Osteoblast (primary cell): ENCODE results near the gene P2RY11. TPM values are rescaled to one million over a fixed set of nuclear protein-coding genes. Genes with fewer than 3 reads are reported as not detected.

ENCODE experiments used
- DNase-seq: peaks from one replicate; pipeline ENCODE4 v3.0.0; 2011; ENCODE audit warnings: low spot score, mixed read lengths; ENCODE audit not compliant: insufficient read length; ENCODE audit errors: missing footprints
- H2AFZ ChIP-seq: 2 replicates; pipeline ENCODE4 v1.6.0; 2011; ENCODE audit warnings: mild to moderate bottlenecking, low read length
- H3K27ac ChIP-seq: 2 replicates; pipeline ENCODE4 v1.5.1; 2011; ENCODE audit warnings: mild to moderate bottlenecking, low read depth, low read length, moderate library complexity
- H3K27me3 ChIP-seq: 2 replicates; pipeline ENCODE4 v1.6.0; 2012; ENCODE audit warnings: mild to moderate bottlenecking, control low read depth, inconsistent platforms, low read length, moderate library complexity; ENCODE audit not compliant: insufficient read depth
- H3K36me3 ChIP-seq: 2 replicates; pipeline ENCODE4 v1.5.1; 2011; ENCODE audit warnings: mild to moderate bottlenecking, low read length, control low read depth, moderate library complexity; ENCODE audit not compliant: insufficient read depth
- H3K4me1 ChIP-seq: 2 replicates; pipeline ENCODE4 v1.5.1; 2011; ENCODE audit warnings: mild to moderate bottlenecking, low read length, control low read depth, moderate library complexity; ENCODE audit not compliant: insufficient read depth
- H3K4me2 ChIP-seq: 2 replicates; pipeline ENCODE4 v1.6.0; 2011; ENCODE audit warnings: mild to moderate bottlenecking, low read length; ENCODE audit not compliant: insufficient read depth
- H3K4me3 ChIP-seq: fragments of 200-600 bp; sonication (generic); 3 replicates; pipeline ENCODE4 v1.5.1; 2012; ENCODE audit warnings: mild to moderate bottlenecking, low read length, inconsistent platforms; ENCODE audit not compliant: insufficient read depth
- H3K79me2 ChIP-seq: 2 replicates; pipeline ENCODE4 v1.6.0; 2012; ENCODE audit warnings: mild to moderate bottlenecking, low read length, control low read depth, inconsistent platforms; ENCODE audit not compliant: insufficient read depth
- H3K9me3 ChIP-seq: 2 replicates; pipeline ENCODE4 v1.5.1; 2011; ENCODE audit warnings: low read depth, low read length, control low read depth
- H4K20me1 ChIP-seq: 2 replicates; pipeline ENCODE4 v1.6.0; 2012; ENCODE audit warnings: mild to moderate bottlenecking, low read length, control low read depth; ENCODE audit not compliant: insufficient read depth
- small RNA-seq: library from RNA; depleted of rRNA; stranded (forward); fragments of <200 nt; gene quantifications from one replicate; pipeline ENCODE3, GENCODE V24; 2012
- total RNA-seq: library from RNA; depleted of rRNA; stranded (reverse); fragments of >200 nt; gene quantifications from 2 replicates; pipeline ENCODE4 v1.2.3, GENCODE V29; 2012
- TF ChIP-seq, protein P1 (sequence below): IDR thresholded peaks from 2 replicates; pipeline ENCODE4 v1.5.1; 2011; ENCODE audit warnings: mild to moderate bottlenecking, low read depth, low read length, moderate library complexity; ENCODE audit errors: extremely low read depth

Gene P2RY11
- total RNA-seq, 1 donor: 2.2 TPM

GRCh38 chr19:10163536-10163935 lies 52.0 kb downstream of the P2RY11 start:
- Histone ChIP-seq H2AFZ (no peak overlapping the region), H3K27me3 (no peaks in the 10 kb centered on the region), H3K4me1 (no peaks in the 10 kb centered on the region), H4K20me1 (peaks cover 2% of the 10 kb centered on the region), H3K4me2 (no peak overlapping the region), H3K36me3 (peaks cover 76% of the 10 kb centered on the region), H3K4me3 (no peak overlapping the region), H3K27ac (no peak overlapping the region), H3K9me3 (no peaks in the 10 kb centered on the region), H3K79me2 (peaks cover 2% of the 10 kb centered on the region)
- TF ChIP-seq, protein P1, sequence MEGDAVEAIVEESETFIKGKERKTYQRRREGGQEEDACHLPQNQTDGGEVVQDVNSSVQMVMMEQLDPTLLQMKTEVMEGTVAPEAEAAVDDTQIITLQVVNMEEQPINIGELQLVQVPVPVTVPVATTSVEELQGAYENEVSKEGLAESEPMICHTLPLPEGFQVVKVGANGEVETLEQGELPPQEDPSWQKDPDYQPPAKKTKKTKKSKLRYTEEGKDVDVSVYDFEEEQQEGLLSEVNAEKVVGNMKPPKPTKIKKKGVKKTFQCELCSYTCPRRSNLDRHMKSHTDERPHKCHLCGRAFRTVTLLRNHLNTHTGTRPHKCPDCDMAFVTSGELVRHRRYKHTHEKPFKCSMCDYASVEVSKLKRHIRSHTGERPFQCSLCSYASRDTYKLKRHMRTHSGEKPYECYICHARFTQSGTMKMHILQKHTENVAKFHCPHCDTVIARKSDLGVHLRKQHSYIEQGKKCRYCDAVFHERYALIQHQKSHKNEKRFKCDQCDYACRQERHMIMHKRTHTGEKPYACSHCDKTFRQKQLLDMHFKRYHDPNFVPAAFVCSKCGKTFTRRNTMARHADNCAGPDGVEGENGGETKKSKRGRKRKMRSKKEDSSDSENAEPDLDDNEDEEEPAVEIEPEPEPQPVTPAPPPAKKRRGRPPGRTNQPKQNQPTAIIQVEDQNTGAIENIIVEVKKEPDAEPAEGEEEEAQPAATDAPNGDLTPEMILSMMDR: no peak
- no peak for DNase-seq

Small RNA genes lying within 50 kb of the gene (small RNA-seq; reads per million reads assigned to genes)
- gene SNORD105: 14.9 reads per million, percentile 93 among the genes with 10 or more reads in this experiment
- 171 reads per million, percentile 97 among the genes with 10 or more reads in this experiment for gene SNORD105B

Other genes starting within 250 kb of the P2RY11 start
- gene OLFM2, start 175.2 kb upstream of the P2RY11 start, total RNA-seq: 0.29 and 0.72 TPM in 2 replicates
- 9.1 and 14.8 TPM in 2 replicates for gene COL5A3, start 101.2 kb upstream of the P2RY11 start, total RNA-seq
- not detected in 2 replicates for gene RDH8, start 98.2 kb upstream of the P2RY11 start, total RNA-seq
- gene SHFL, start 25.4 kb upstream of the P2RY11 start, total RNA-seq: 20.6 and 22.4 TPM in 2 replicates
- gene ANGPTL6, start 9.0 kb upstream of the P2RY11 start, total RNA-seq: not detected in 2 replicates
- gene PPAN, start 5.3 kb upstream of the P2RY11 start, total RNA-seq: 19.2 and 20.9 TPM in 2 replicates
- gene EIF3G, start 8.2 kb downstream of the P2RY11 start, total RNA-seq: 226 and 252 TPM in 2 replicates
- 24.2 and 33.7 TPM in 2 replicates for gene DNMT1, start 83.3 kb downstream of the P2RY11 start, total RNA-seq
- 9.4 and 14.1 TPM in 2 replicates for gene S1PR2, start 119.6 kb downstream of the P2RY11 start, total RNA-seq
- 37.1 and 37.3 TPM in 2 replicates for gene MRPL4, start 140.5 kb downstream of the P2RY11 start, total RNA-seq
- gene ICAM1, start 159.4 kb downstream of the P2RY11 start, total RNA-seq: 25.6 and 35.5 TPM in 2 replicates
- gene ICAM4, start 175.3 kb downstream of the P2RY11 start, total RNA-seq: under 0.01 and 0.29 TPM in 2 replicates
- under 0.01 TPM in 1 of 2 replicates, not detected in the other for gene ICAM5, start 178.3 kb downstream of the P2RY11 start, total RNA-seq
- 0.59 and 0.72 TPM in 2 replicates for gene ZGLP1, start 198.1 kb downstream of the P2RY11 start, total RNA-seq
- 14.7 and 17.7 TPM in 2 replicates for gene FDX2, start 204.3 kb downstream of the P2RY11 start, total RNA-seq
- gene RAVER1, start 221.8 kb downstream of the P2RY11 start, total RNA-seq: 8.0 TPM in 2 replicates
- gene ICAM3, start 227.9 kb downstream of the P2RY11 start, total RNA-seq: 3.2 and 3.6 TPM in 2 replicates